WTC11 (cell line): ENCODE measurements around the gene C12orf75.

Experiments used
- ELF4 ChIP-seq: sonication (generic); formaldehyde crosslinking; IDR thresholded peaks from 2 replicates; pipeline ENCODE4 v1.8.1; 2022; ENCODE audit warnings: low read depth, mild to moderate bottlenecking, moderate library complexity, missing genetic modification reagents
- SP1 ChIP-seq: sonication (generic); formaldehyde crosslinking; conservative IDR thresholded peaks from 2 replicates; pipeline ENCODE4 v1.8.1; 2022; ENCODE audit warnings: missing genetic modification reagents
- TEAD4 ChIP-seq: sonication (generic); formaldehyde crosslinking; IDR thresholded peaks from 2 replicates; pipeline ENCODE4 v1.8.0; 2022; ENCODE audit warnings: mild to moderate bottlenecking, missing genetic modification reagents
- ZNF121 ChIP-seq: sonication (generic); formaldehyde crosslinking; IDR thresholded peaks from 2 replicates; pipeline ENCODE4 v1.8.0; 2023; ENCODE audit warnings: missing genetic modification reagents
- ZNF423 ChIP-seq: fragments of 250-450 bp; sonication (Bioruptor Pico); IDR thresholded peaks from 2 replicates; pipeline ENCODE4 v2.1.2; 2022; ENCODE audit warnings: mild to moderate bottlenecking, moderate library complexity
- TF ChIP-seq, protein P1 (sequence below): sonication (generic); formaldehyde crosslinking; IDR thresholded peaks from 2 replicates; pipeline ENCODE4 v1.8.1; 2023; ENCODE audit warnings: mild to moderate bottlenecking, missing genetic modification reagents, moderate library complexity
- TF ChIP-seq, protein P2 (sequence below): fragments of 200-600 bp; IDR thresholded peaks from 2 replicates; pipeline ENCODE4 v1.8.0; 2022; ENCODE audit warnings: antibody characterized with exemption
- TF ChIP-seq, protein P3 (sequence below): sonication (generic); formaldehyde crosslinking; IDR thresholded peaks from 2 replicates; pipeline ENCODE4 v1.8.1; 2022; ENCODE audit warnings: low read depth, mild to moderate bottlenecking, moderate library complexity, missing genetic modification reagents, borderline replicate concordance
- TF ChIP-seq, protein P4 (sequence below): sonication (generic); formaldehyde crosslinking; IDR thresholded peaks from 2 replicates; pipeline ENCODE4 v1.8.1; 2023; ENCODE audit warnings: mild to moderate bottlenecking, missing genetic modification reagents
- TF ChIP-seq, protein P5 (sequence below): fragments of 250-450 bp; sonication (Bioruptor Pico); IDR thresholded peaks from 2 replicates; pipeline ENCODE4 v2.1.2; 2022; ENCODE audit warnings: mild to moderate bottlenecking, moderate library complexity

DNA sequence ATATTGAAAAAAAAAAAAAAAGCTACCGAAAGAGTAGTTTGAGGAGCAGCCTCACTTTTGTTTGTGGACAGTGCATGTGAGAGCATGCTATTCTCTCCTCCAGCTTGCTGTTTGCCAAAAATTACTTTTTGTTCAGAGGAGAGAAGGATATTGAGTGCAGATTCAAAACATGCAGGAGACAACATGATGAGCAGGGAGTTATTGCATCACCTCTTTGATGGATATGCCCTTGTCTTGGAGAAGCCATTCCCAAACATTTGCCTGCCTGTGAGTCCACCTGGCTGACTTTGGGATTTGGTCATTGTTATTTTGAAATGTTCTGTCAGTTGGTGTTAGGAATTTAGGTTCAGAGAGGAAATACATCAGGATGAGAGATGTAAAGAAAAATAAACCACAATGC lies 2.4 kb downstream of the C12orf75 start:
- no peak for TF ChIP-seq ELF4 (CRISPR knock-in tag)
- TF ChIP-seq ZNF423 (CRISPR knock-in tag), result no peak
- TF ChIP-seq, protein P1, sequence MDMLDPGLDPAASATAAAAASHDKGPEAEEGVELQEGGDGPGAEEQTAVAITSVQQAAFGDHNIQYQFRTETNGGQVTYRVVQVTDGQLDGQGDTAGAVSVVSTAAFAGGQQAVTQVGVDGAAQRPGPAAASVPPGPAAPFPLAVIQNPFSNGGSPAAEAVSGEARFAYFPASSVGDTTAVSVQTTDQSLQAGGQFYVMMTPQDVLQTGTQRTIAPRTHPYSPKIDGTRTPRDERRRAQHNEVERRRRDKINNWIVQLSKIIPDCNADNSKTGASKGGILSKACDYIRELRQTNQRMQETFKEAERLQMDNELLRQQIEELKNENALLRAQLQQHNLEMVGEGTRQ (CRISPR knock-in tag), result no peak
- TF ChIP-seq, protein P2, sequence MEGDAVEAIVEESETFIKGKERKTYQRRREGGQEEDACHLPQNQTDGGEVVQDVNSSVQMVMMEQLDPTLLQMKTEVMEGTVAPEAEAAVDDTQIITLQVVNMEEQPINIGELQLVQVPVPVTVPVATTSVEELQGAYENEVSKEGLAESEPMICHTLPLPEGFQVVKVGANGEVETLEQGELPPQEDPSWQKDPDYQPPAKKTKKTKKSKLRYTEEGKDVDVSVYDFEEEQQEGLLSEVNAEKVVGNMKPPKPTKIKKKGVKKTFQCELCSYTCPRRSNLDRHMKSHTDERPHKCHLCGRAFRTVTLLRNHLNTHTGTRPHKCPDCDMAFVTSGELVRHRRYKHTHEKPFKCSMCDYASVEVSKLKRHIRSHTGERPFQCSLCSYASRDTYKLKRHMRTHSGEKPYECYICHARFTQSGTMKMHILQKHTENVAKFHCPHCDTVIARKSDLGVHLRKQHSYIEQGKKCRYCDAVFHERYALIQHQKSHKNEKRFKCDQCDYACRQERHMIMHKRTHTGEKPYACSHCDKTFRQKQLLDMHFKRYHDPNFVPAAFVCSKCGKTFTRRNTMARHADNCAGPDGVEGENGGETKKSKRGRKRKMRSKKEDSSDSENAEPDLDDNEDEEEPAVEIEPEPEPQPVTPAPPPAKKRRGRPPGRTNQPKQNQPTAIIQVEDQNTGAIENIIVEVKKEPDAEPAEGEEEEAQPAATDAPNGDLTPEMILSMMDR, result no peak
- TF ChIP-seq, protein P3, sequence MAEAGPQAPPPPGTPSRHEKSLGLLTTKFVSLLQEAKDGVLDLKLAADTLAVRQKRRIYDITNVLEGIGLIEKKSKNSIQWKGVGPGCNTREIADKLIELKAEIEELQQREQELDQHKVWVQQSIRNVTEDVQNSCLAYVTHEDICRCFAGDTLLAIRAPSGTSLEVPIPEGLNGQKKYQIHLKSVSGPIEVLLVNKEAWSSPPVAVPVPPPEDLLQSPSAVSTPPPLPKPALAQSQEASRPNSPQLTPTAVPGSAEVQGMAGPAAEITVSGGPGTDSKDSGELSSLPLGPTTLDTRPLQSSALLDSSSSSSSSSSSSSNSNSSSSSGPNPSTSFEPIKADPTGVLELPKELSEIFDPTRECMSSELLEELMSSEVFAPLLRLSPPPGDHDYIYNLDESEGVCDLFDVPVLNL (CRISPR knock-in tag), result no peak
- TF ChIP-seq TEAD4 (CRISPR knock-in tag), result no peak
- TF ChIP-seq, protein P4, sequence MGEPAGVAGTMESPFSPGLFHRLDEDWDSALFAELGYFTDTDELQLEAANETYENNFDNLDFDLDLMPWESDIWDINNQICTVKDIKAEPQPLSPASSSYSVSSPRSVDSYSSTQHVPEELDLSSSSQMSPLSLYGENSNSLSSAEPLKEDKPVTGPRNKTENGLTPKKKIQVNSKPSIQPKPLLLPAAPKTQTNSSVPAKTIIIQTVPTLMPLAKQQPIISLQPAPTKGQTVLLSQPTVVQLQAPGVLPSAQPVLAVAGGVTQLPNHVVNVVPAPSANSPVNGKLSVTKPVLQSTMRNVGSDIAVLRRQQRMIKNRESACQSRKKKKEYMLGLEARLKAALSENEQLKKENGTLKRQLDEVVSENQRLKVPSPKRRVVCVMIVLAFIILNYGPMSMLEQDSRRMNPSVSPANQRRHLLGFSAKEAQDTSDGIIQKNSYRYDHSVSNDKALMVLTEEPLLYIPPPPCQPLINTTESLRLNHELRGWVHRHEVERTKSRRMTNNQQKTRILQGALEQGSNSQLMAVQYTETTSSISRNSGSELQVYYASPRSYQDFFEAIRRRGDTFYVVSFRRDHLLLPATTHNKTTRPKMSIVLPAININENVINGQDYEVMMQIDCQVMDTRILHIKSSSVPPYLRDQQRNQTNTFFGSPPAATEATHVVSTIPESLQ, result no peak
- TF ChIP-seq ZNF121 (CRISPR knock-in tag), result no peak
- TF ChIP-seq, protein P5, sequence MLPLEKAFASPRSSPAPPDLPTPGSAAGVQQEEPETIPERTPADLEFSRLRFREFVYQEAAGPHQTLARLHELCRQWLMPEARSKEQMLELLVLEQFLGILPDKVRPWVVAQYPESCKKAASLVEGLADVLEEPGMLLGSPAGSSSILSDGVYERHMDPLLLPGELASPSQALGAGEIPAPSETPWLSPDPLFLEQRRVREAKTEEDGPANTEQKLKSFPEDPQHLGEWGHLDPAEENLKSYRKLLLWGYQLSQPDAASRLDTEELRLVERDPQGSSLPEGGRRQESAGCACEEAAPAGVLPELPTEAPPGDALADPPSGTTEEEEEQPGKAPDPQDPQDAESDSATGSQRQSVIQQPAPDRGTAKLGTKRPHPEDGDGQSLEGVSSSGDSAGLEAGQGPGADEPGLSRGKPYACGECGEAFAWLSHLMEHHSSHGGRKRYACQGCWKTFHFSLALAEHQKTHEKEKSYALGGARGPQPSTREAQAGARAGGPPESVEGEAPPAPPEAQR (CRISPR knock-in tag), result no peak
- TF ChIP-seq SP1 (CRISPR knock-in tag), result no peak
